ENCODE measurements around the gene ZNF687.

ZNF687 gene

GRCh38 chr1:151255381-151255780 is 26.7 kb upstream of the ZNF687 start:
- peak overlapping the region; percentile 95 to 97 (median 95) for H3K4me3 Mint-ChIP-seq
- peaks cover 16% of the 10 kb centered on the region for H3K4me1 Mint-ChIP-seq
- H3K36me3 Mint-ChIP-seq (ENCODE audit: low read depth): peaks cover 12% of the 10 kb centered on the region
- no peaks in the 10 kb centered on the region for H3K27me3 Mint-ChIP-seq (ENCODE audit: low read depth)
- TF ChIP-seq CTCF (IDR thresholded peaks at IDR 0.05; ENCODE audit: unreplicated experiment in 3 of 3): no peak
- peak overlapping the region; percentile 65 to 98 (median 92) for H3K27ac Mint-ChIP-seq
- no peaks in the 10 kb centered on the region for H3K9me3 Mint-ChIP-seq

DNA sequence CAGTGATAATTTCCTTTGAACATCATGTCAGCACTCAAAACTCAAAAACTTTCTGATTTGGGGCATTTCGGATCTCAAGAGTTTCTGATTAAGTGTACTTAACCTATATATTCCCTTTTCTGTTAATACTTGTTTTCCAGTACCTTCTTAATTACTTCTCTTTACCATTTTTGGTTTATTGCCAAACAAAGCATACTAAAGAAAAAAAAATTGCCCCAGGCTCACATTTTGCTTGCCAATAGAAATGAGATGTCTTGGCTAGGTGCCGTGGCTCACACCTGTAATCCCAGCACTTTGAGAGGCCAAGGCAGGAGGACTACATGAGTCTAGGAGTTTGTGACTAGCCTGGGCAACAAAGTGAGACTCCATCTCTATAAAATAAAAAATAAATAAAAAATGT is 22.7 kb upstream of the ZNF687 start:
- no peak overlapping the region for H3K27ac Mint-ChIP-seq
- H3K9me3 Mint-ChIP-seq: no peaks in the 10 kb centered on the region

DNA sequence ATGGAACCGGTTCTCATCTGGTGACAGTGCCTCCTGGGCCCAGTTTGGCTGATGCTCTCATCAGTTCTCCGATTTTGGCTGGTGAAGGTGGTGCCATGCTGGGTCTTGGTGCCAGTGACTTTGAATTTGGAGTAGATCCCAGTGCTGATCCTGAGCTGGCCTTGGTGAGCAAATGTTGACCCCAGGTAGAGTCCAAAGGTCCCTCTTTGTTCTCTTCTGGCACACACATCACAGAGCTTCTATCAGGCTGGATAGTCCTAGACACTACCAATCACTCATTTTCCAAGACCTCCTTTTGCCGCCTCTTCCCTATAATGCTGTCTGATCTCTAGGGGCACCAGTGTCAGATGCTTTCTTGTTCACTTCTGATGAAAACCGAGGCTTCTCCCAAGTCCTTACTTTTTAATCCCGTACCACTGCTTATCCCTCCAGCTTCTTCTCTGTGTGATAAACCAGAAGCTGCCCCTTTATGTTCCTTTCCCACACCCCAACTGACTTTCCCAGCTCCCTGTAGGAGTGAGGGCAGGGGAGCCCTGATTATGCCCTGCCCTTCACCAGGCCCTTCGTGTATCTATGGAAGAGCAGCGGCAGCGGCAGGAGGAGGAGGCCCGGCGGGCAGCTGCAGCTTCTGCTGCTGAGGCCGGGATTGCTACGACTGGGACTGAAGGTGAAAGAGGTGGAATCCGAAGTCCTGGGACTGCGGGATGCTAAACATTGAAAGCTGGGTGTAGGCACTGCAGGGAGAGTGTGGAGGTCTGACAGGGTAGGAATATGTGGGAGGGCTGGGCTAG is 16.5 kb upstream of the ZNF687 start:
- Mint-ChIP-seq H3K4me3 (no peak overlapping the region), H3K4me1 (no peaks in the 10 kb centered on the region), H3K27me3 (ENCODE audit: low read depth) (no peaks in the 10 kb centered on the region), H3K36me3 (ENCODE audit: low read depth) (peaks cover 58% of the 10 kb centered on the region), H3K27ac (no peak overlapping the region), H3K9me3 (no peaks in the 10 kb centered on the region)
- TF ChIP-seq CTCF (IDR thresholded peaks at IDR 0.05; ENCODE audit: unreplicated experiment in 3 of 3): no peak

More for the DNA sequence above, 22.7 kb upstream of the ZNF687 start:
- peaks cover 21% of the 10 kb centered on the region for H3K36me3 Mint-ChIP-seq (ENCODE audit: low read depth)
- H3K4me3 Mint-ChIP-seq: no peak overlapping the region
- H3K4me1 Mint-ChIP-seq: peaks cover 16% of the 10 kb centered on the region
- no peaks in the 10 kb centered on the region for H3K27me3 Mint-ChIP-seq (ENCODE audit: low read depth)
- no peak for TF ChIP-seq CTCF (IDR thresholded peaks at IDR 0.05; ENCODE audit: unreplicated experiment in 3 of 3)

GRCh38 chr1:151266315-151266714 is 15.8 kb upstream of the ZNF687 start:
- Mint-ChIP-seq H3K36me3 (ENCODE audit: low read depth) (peaks cover 60% of the 10 kb centered on the region), H3K9me3 (no peaks in the 10 kb centered on the region), H3K27me3 (ENCODE audit: low read depth) (no peaks in the 10 kb centered on the region), H3K27ac (no peak overlapping the region), H3K4me1 (no peaks in the 10 kb centered on the region), H3K4me3 (no peak overlapping the region)
- no peak for TF ChIP-seq CTCF (IDR thresholded peaks at IDR 0.05; ENCODE audit: unreplicated experiment in 3 of 3)

DNA sequence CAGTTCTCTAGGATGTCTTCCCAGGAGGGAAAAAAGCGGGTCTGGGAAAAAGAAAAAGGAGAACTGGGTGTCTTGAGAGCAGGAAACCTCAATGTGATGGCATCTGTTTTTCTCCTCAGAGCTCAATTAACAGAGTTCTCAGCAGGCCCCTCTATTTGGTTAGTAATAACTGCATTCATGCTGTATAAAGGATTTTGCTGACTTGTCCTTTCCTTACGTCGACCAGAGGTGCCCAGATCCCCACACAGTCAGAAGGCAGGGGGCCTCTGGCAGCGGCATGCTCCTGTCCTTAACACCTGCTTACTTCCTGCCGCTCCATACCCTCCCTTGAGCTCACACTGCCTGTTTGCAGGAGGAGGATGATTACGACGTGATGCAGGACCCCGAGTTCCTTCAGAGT is 15.3 kb upstream of the ZNF687 start:
- Mint-ChIP-seq H3K36me3 (ENCODE audit: low read depth) (peaks cover 64% of the 10 kb centered on the region), H3K4me3 (no peak overlapping the region), H3K27me3 (ENCODE audit: low read depth) (no peaks in the 10 kb centered on the region), H3K4me1 (no peaks in the 10 kb centered on the region), H3K27ac (no peak overlapping the region), H3K9me3 (no peaks in the 10 kb centered on the region)
- TF ChIP-seq CTCF (IDR thresholded peaks at IDR 0.05; ENCODE audit: unreplicated experiment in 3 of 3): no peak

DNA sequence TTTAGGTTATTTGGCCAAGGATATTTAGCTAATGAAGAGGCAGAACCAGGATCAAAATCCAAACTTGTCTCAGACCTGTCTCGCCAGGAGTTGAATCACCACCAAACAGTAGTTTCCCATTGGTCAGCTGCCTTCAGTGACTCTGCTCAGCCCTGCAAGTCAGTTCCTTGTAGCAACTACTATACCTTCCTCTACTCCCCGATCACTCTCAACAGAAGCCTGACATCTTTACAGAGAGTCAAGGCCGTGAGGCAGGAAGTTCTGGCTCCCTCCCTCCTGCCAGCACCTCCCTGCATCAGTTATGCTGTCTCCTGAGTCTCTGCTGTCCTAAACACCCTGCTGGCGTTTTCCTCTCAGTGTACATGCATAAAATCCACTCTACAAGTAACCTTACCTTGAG is 14.3 kb upstream of the ZNF687 start:
- Mint-ChIP-seq H3K36me3 (ENCODE audit: low read depth) (peaks cover 62% of the 10 kb centered on the region), H3K27me3 (ENCODE audit: low read depth) (no peaks in the 10 kb centered on the region), H3K9me3 (no peaks in the 10 kb centered on the region), H3K4me1 (no peaks in the 10 kb centered on the region), H3K27ac (no peak overlapping the region), H3K4me3 (no peak overlapping the region)
- TF ChIP-seq CTCF (IDR thresholded peaks at IDR 0.05; ENCODE audit: unreplicated experiment in 3 of 3): no peak

Data from nephron (organoid).